Central memory CD8-positive, alpha-beta T cell (primary cell): Measurements from ENCODE around the gene KRTCAP3.
A peak's percentile ranks its signal among the peaks of the same experiment; 100 is the strongest.

Experiments used
- ATAC-seq: fragments of 150-1000 bp; cut with Tn5 transposase; replicated peaks from 2 replicates; pipeline ENCODE4 v1.10.0; 2022; ENCODE audit warnings: mild to moderate bottlenecking, moderate FRiP score, moderate number of reproducible peaks; ENCODE audit not compliant: poor library complexity, severe bottlenecking; ENCODE audit errors: extremely low read depth
- DNase-seq, 2 donors: peaks; one replicate each; pipeline ENCODE4 v3.0.0; 2021; ENCODE audit warnings: low spot score in 2 of 2
- H3K27ac Mint-ChIP-seq: one replicate; pipeline ENCODE4 v1.8.0; 2022; ENCODE audit warnings: low read depth, mild to moderate bottlenecking, moderate library complexity, mixed read lengths
- H3K27me3 Mint-ChIP-seq: one replicate; pipeline ENCODE4 v1.8.0; 2022; ENCODE audit warnings: mixed read lengths
- H3K36me3 Mint-ChIP-seq: one replicate; pipeline ENCODE4 v1.8.0; 2022; ENCODE audit warnings: mild to moderate bottlenecking, moderate library complexity, mixed read lengths; ENCODE audit not compliant: insufficient read depth
- H3K4me1 Mint-ChIP-seq: one replicate; pipeline ENCODE4 v1.8.0; 2022; ENCODE audit warnings: mixed read lengths
- H3K4me3 Mint-ChIP-seq: one replicate; pipeline ENCODE4 v1.8.0; 2022; ENCODE audit warnings: mild to moderate bottlenecking, moderate library complexity, mixed read lengths
- H3K9me3 Mint-ChIP-seq: one replicate; pipeline ENCODE4 v1.8.0; 2022; ENCODE audit warnings: mixed read lengths

Gene KRTCAP3

DNA sequence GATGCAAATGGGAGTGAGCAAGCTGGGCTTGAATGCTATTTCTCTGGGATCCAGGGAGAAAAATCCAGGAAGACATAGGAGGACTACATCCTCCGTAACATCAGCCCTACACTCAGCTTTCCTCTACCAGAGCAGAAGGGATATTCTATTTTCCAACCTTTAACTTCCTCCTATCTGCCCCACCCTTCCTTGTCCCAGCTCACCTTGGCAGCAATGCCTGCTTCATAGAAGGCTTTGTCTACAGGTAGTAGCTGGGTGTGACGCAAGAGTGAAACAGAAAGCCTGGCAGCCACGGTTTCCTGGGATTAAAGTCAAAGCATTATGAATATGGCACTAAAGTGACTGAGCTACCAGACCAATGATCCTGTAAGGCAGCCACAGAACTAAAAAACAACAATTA, 3.9 kb downstream of the KRTCAP3 start:
- DNase-seq = no peak
- no peak overlapping the region for H3K27ac Mint-ChIP-seq
- ATAC-seq = no peak

GRCh38 chr2:27448381-27448780, 6.2 kb downstream of the KRTCAP3 start:
- Mint-ChIP-seq H3K27ac (peak overlapping the region; percentile 67), H3K27me3 (no peaks in the 10 kb centered on the region), H3K4me1 (no peaks in the 10 kb centered on the region), H3K9me3 (no peaks in the 10 kb centered on the region), H3K36me3 (peaks cover 9% of the 10 kb centered on the region), H3K4me3 (no peak overlapping the region)
- no peak for ATAC-seq
- no peak for DNase-seq

More for the DNA sequence above, 3.9 kb downstream of the KRTCAP3 start:
- Mint-ChIP-seq H3K4me1 (no peaks in the 10 kb centered on the region), H3K27me3 (no peaks in the 10 kb centered on the region), H3K9me3 (no peaks in the 10 kb centered on the region), H3K4me3 (no peak overlapping the region), H3K36me3 (peaks cover 19% of the 10 kb centered on the region)

DNA sequence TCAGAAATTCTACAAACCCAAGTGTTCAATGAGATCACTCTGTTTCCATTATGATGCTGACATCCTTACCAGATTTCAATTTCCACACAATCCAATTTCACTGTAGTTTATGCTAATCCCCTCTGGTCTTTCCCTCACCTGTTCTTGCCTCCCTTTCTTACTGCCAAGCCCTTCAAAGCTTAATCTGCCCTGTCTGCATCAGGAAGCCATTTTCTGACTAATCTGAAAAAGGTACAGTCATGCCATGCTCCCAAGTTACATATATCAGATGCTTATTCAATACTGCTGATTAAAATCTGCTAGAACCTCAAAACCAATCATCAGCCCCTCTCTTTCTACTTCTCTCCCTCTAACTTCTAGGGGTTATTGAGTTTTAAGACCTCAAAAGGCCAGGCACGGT, 8.9 kb downstream of the KRTCAP3 start:
- DNase-seq (no peak), ATAC-seq (no peak)
- Mint-ChIP-seq H3K4me1 (no peaks in the 10 kb centered on the region), H3K9me3 (no peaks in the 10 kb centered on the region), H3K4me3 (no peak overlapping the region), H3K36me3 (peaks cover 9% of the 10 kb centered on the region), H3K27me3 (no peaks in the 10 kb centered on the region), H3K27ac (no peak overlapping the region)

- Mint-ChIP-seq H3K9me3 (no peaks in the 10 kb centered on the region), H3K27ac (no peak overlapping the region), H3K27me3 (no peaks in the 10 kb centered on the region), H3K4me3 (no peak overlapping the region), H3K4me1 (no peaks in the 10 kb centered on the region), H3K36me3 (peaks cover 9% of the 10 kb centered on the region)
- DNase-seq (no peak), ATAC-seq (no peak)
These were observed 11.8 kb downstream of the KRTCAP3 start for GRCh38 chr2:27453968-27454367.

GRCh38 chr2:27461118-27461517, 18.9 kb downstream of the KRTCAP3 start:
- ATAC-seq = no peak
- DNase-seq = no peak
- H3K27ac Mint-ChIP-seq = no peak overlapping the region
- H3K27me3 Mint-ChIP-seq = no peaks in the 10 kb centered on the region
- no peaks in the 10 kb centered on the region for H3K9me3 Mint-ChIP-seq
- H3K4me3 Mint-ChIP-seq = no peak overlapping the region
- H3K4me1 Mint-ChIP-seq = no peaks in the 10 kb centered on the region
- peaks cover 8% of the 10 kb centered on the region for H3K36me3 Mint-ChIP-seq

DNA sequence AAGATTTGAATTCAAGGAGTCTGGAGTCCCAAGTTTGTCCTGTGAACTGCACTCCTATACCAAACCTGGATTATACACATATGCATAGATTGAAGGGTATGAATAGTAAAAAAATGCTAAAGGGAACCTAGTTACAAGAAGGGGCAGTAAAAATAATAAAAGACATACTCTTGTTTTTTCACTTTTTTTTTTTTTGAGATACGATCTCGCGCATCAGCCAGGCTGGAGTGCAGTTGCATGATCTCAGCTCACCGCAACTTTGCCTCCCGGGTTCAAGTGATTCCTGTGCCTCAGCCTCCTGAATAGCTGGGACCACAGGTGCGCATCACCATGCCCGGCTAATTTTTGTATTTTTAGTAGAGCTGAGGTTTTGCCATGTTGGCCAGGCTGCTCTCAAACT, 22.3 kb downstream of the KRTCAP3 start:
- Mint-ChIP-seq H3K27ac (no peak overlapping the region), H3K4me3 (no peak overlapping the region), H3K4me1 (no peaks in the 10 kb centered on the region), H3K36me3 (peaks cover 3% of the 10 kb centered on the region), H3K9me3 (no peaks in the 10 kb centered on the region), H3K27me3 (no peaks in the 10 kb centered on the region)
- DNase-seq (no peak), ATAC-seq (no peak)

- H3K27ac Mint-ChIP-seq = no peak overlapping the region
- no peaks in the 10 kb centered on the region for H3K4me1 Mint-ChIP-seq
- ATAC-seq = no peak
These were observed 29.8 kb downstream of the KRTCAP3 start for GRCh38 chr2:27471961-27472360.

DNA sequence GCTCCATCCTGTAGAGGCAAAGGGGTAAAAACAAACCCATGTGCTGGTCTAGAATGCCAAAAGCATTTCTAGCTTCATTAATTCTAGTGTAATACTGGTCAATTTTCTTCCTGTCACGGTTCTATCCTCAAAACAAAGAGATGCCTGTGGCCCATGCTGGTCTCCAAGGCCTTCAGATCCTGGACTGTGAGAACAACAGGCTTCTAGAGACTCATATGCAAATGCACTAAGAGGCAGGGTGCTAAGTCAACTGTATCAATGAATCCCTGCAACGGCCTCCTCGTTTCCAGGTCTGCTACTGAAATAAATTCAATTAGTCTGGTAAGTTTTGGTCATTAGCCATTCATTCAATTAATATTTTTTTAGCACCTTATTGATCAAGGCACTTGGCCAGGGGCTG, 43.3 kb downstream of the KRTCAP3 start:
- DNase-seq (no peak), ATAC-seq (no peak)
- H3K36me3 Mint-ChIP-seq = peaks cover 23% of the 10 kb centered on the region
- no peak overlapping the region for H3K4me3 Mint-ChIP-seq
- H3K9me3 Mint-ChIP-seq = no peaks in the 10 kb centered on the region
- H3K27me3 Mint-ChIP-seq = no peaks in the 10 kb centered on the region
- peak overlapping the region; percentile 62 for H3K27ac Mint-ChIP-seq
- peaks cover 14% of the 10 kb centered on the region for H3K4me1 Mint-ChIP-seq

More at GRCh38 chr2:27471961-27472360, 29.8 kb downstream of the KRTCAP3 start:
- no peaks in the 10 kb centered on the region for H3K9me3 Mint-ChIP-seq
- no peaks in the 10 kb centered on the region for H3K27me3 Mint-ChIP-seq
- DNase-seq = no peak
- no peak overlapping the region for H3K4me3 Mint-ChIP-seq
- peaks cover 14% of the 10 kb centered on the region for H3K36me3 Mint-ChIP-seq

DNA sequence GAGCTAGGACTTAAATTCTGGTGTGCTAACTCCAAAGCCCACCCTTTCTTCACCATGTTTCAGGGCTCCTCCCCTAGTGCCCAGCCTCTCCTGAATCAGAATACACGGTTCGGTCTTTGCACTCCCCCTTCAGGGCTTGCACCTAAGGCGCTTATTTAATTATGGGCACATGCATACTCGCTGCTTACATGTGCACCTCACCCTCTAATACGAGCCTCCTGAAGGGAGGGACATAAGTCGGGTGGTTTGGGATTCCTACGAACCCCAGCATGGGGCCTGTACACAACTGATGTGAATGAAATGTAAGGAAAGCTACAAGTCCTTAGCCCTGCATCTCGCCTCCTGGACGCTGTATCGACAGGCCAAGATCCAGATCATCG, 46.9 kb downstream of the KRTCAP3 start:
- DNase-seq (no peak), ATAC-seq (peak; percentile 12)
- H3K27me3 Mint-ChIP-seq = peaks cover 14% of the 10 kb centered on the region
- no peaks in the 10 kb centered on the region for H3K9me3 Mint-ChIP-seq
- H3K27ac Mint-ChIP-seq = peak overlapping the region; percentile 90
- peak overlapping the region; percentile 83 for H3K4me3 Mint-ChIP-seq
- H3K4me1 Mint-ChIP-seq = peaks cover 14% of the 10 kb centered on the region
- peaks cover 9% of the 10 kb centered on the region for H3K36me3 Mint-ChIP-seq

- peak; percentile 93 for ATAC-seq
- Mint-ChIP-seq H3K9me3 (no peaks in the 10 kb centered on the region), H3K27ac (peak within 1 kb of the TSS; percentile 90), H3K4me3 (peak within 1 kb of the TSS; percentile 83), H3K36me3 (peaks cover 9% of the 10 kb centered on the region), H3K27me3 (peaks cover 18% of the 10 kb centered on the region), H3K4me1 (peaks cover 14% of the 10 kb centered on the region)
- peak; percentile 97 to 99 for DNase-seq
These were observed 47.6 kb downstream of the KRTCAP3 start, which contains the start of gene IFT172 for GRCh38 chr2:27489498-27490397. TSS of gene IFT172 (minus strand) at chr2:27489743. CDS start at chr2:27489653, 90 bp downstream.

- Mint-ChIP-seq H3K9me3 (no peaks in the 10 kb centered on the region), H3K4me1 (peaks cover 23% of the 10 kb centered on the region), H3K4me3 (no peak overlapping the region), H3K36me3 (peaks cover 9% of the 10 kb centered on the region), H3K27ac (no peak overlapping the region), H3K27me3 (peaks cover 45% of the 10 kb centered on the region)
- ATAC-seq = no peak
- no peak for DNase-seq
These were observed 50.4 kb downstream of the KRTCAP3 start for GRCh38 chr2:27492557-27492956.

DNA sequence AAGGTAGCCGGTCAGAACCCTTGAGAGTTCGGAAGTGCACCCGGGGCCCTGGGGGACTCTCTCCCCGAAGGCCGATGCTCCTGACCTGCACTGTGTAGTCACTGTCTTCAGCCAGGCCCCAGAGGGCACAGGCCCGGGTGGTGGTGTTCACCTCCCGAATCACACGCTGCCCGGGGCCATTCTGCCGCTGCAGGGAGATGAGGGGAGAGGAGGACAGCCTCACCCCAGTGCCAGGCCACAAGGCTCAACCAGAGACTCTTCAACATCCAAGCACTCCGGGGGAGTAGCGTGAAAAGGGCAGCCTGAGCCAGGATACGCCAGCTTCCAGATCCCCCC, 51.7 kb downstream of the KRTCAP3 start:
- H3K4me1 Mint-ChIP-seq = peaks cover 23% of the 10 kb centered on the region
- H3K27me3 Mint-ChIP-seq = peaks cover 59% of the 10 kb centered on the region
- ATAC-seq = no peak
- no peak overlapping the region for H3K27ac Mint-ChIP-seq
- DNase-seq = no peak
- H3K9me3 Mint-ChIP-seq = no peaks in the 10 kb centered on the region
- peak overlapping the region; percentile 35 for H3K4me3 Mint-ChIP-seq
- H3K36me3 Mint-ChIP-seq = peaks cover 9% of the 10 kb centered on the region
